Left lung (tissue), 10 donors: ENCODE data around the gene PTTG1IP. TPM values are rescaled to one million over a fixed set of nuclear protein-coding genes. Genes with fewer than 3 reads are reported as not detected.

Source experiments
- ATAC-seq: fragments of 200-7000 bp; cut with Tn5 transposase; one replicate; pipeline ENCODE4 v1.9.1; 2020; ENCODE audit warnings: moderate library complexity
- DNase-seq, 4 donors: peaks; one replicate each; pipeline ENCODE4 v3.0.0-alpha.2; 2013 to 2020
- H3K27ac ChIP-seq, 2 donors: fragments of 200-600 bp; sonication (generic) in 1 of 2; one replicate each; pipeline versions ENCODE4 v1.5.0 to v1.8.0; 2020 to 2021
- H3K27me3 ChIP-seq, 2 donors: fragments of 200-600 bp; sonication (generic) in 1 of 2; one replicate each; pipeline versions ENCODE4 v1.5.0 to v1.8.0; 2020 to 2021
- H3K36me3 ChIP-seq, 2 donors: fragments of 200-600 bp; sonication (generic) in 1 of 2; one replicate each; pipeline versions ENCODE4 v1.5.0 to v1.8.0; 2020 to 2021
- H3K4me1 ChIP-seq, 2 donors: fragments of 200-600 bp; one replicate each; pipeline ENCODE4 v1.8.0; 2021
- H3K4me3 ChIP-seq, 2 donors: fragments of 200-600 bp; sonication (generic) in 1 of 2; one replicate each; pipeline versions ENCODE4 v1.5.0 to v1.8.0; 2020 to 2021; ENCODE audit warnings: mild to moderate bottlenecking in 1 of 2
- H3K9me3 ChIP-seq, 2 donors: fragments of 200-600 bp; sonication (generic) in 1 of 2; one replicate each; pipeline versions ENCODE4 v1.5.0 to v1.8.0; 2020 to 2021
- CTCF ChIP-seq, 2 donors: fragments of 200-600 bp; sonication (generic) in 1 of 2; IDR thresholded peaks; one replicate each; pipeline versions ENCODE4 v1.5.0 to v1.8.0; 2021; ENCODE audit warnings: antibody characterized with exemption in 2 of 2
- intact Hi-C, 2 donors: fragments of 100-400 bp; cut with DNase I; formaldehyde crosslinking; loops; one replicate each; pipeline versions ENCODE4 v1.11.2 to v1.14.2; 2022
- polyA plus RNA-seq, 6 donors: library from polyadenylated mRNA; unstranded; fragments of 120-200 nt; gene quantifications; one replicate each; pipeline ENCODE4 v1.2.1, GENCODE V29; 2013; ENCODE audit not compliant: insufficient read length in 6 of 6
- total RNA-seq, 2 donors: library from RNA; stranded (reverse); fragmentation: NEBNext Ultra II Directional; extraction: Animal tissue kit (Norgen Biotek cat#: 25700); gene quantifications; one replicate each; pipeline ENCODE4 v1.2.1, GENCODE V29; 2021
- donor health status: DM: no; HTN: yes; CAD: no.
- donor health status: DM: no; HTN: no; CAD: no.

PTTG1IP gene
- total and polyA plus RNA-seq, 8 donors, result 195 to 263 (median 217) TPM

- intact Hi-C loops, result no loop called here
- DNase-seq (peak; percentile 39 to 92 (median 68)), ATAC-seq (peak; percentile 82)
- peak in 1 of 2 donors; percentile 19 for TF ChIP-seq CTCF (IDR thresholded peaks at IDR 0.05)
- Histone ChIP-seq H3K4me3 (peak overlapping the region; percentile 10 to 31), H3K27me3 (peaks cover 0 to 13% of the 10 kb centered on the region in 2 donors), H3K4me1 (peaks cover 5 to 37% of the 10 kb centered on the region in 2 donors), H3K36me3 (peaks cover 0 to 30% of the 10 kb centered on the region in 2 donors), H3K27ac (peak overlapping the region in 1 of 2 donors; percentile 62), H3K9me3 (no peaks in the 10 kb centered on the region)
These were observed 27.9 kb downstream of the PTTG1IP start for GRCh38 chr21:44845418-44846223.

DNA sequence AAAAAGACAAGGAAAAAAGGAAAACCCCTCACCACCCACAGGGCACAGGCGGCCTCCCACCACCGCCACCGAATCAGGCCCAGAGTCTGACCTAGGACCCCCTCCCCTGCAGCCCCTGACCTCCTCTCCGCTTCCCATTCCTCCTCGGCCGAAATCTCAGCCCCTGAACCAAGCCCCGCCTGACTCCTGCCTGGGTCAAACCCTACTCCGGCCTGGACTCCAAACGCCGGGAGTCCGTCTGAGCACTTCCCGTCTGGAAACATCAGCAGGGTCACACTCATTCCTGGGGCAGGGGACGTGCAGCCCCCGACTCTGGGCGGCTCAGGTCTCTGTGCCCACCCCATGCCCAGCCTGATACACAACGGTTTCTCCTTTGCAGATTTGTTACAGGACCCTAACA is 29.2 kb downstream of the PTTG1IP start:
- no peak overlapping the region for H3K4me3 ChIP-seq
- peaks cover 0 to 13% of the 10 kb centered on the region in 2 donors for H3K27me3 ChIP-seq
- no peak for ATAC-seq
- intact Hi-C loops, result no loop called here
- H3K27ac ChIP-seq, result no peak overlapping the region
- H3K4me1 ChIP-seq, result peaks cover 5 to 27% of the 10 kb centered on the region in 2 donors
- peaks cover 0 to 16% of the 10 kb centered on the region in 2 donors for H3K36me3 ChIP-seq
- TF ChIP-seq CTCF (IDR thresholded peaks at IDR 0.05), result no peak
- peak in 1 of 4 donors; percentile 22 for DNase-seq
- H3K9me3 ChIP-seq, result no peaks in the 10 kb centered on the region

DNA sequence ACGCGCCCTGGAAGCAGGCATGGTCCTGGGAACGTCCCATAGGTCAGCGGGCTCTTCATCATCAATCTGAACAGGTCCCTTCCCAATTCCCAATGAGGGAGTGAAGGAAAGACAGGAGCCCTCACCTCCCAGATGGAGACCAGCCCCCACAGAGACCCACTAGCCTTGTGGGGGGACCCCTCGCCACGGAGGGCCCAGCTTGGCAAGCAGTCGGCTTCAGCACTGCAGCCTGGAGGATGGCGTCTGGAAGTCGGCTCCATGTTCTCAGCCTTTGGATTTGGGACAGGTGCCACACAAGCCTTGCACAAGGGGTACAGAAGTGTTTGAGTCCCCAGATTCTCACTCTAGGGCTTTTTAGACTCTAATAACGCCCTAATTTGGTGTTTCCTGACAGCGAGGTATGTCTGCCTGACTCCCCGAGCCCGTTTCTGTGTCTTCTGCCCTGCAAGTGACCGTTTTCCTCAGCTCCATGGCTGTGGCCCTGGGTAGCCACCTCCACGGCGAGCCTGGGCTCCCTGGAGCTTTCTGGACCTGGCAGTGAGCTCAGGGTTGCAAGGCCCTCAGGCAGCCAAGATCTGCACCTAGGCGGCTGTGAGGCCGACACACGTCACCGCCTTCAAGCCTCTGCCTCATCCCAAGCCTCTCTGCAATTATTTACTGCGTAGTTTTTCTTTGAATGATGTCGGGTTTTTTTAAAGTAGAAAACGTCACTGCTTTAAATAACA is 30.6 kb downstream of the PTTG1IP start:
- DNase-seq, result peak in 1 of 4 donors; percentile 16
- H3K27ac ChIP-seq, result no peak overlapping the region
- peaks cover 5 to 27% of the 10 kb centered on the region in 2 donors for H3K4me1 ChIP-seq
- no peak overlapping the region for H3K4me3 ChIP-seq
- H3K27me3 ChIP-seq, result peaks cover 0 to 13% of the 10 kb centered on the region in 2 donors
- ATAC-seq, result no peak
- intact Hi-C loops, result no loop called here
- no peaks in the 10 kb centered on the region for H3K9me3 ChIP-seq
- no peak for TF ChIP-seq CTCF (IDR thresholded peaks at IDR 0.05)
- peaks cover 0 to 2% of the 10 kb centered on the region in 2 donors for H3K36me3 ChIP-seq

- no peak overlapping the region for H3K4me3 ChIP-seq
- intact Hi-C loops, result no loop called here
- peaks cover 0 to 13% of the 10 kb centered on the region in 2 donors for H3K27me3 ChIP-seq
- no peak for TF ChIP-seq CTCF (IDR thresholded peaks at IDR 0.05)
- ATAC-seq (no peak), DNase-seq (peak in 1 of 4 donors; percentile 10)
- H3K36me3 ChIP-seq, result no peaks in the 10 kb centered on the region
- no peaks in the 10 kb centered on the region for H3K9me3 ChIP-seq
- peaks cover 5 to 19% of the 10 kb centered on the region in 2 donors for H3K4me1 ChIP-seq
- no peak overlapping the region for H3K27ac ChIP-seq
These were observed 31.4 kb downstream of the PTTG1IP start for GRCh38 chr21:44842087-44842486.

DNA sequence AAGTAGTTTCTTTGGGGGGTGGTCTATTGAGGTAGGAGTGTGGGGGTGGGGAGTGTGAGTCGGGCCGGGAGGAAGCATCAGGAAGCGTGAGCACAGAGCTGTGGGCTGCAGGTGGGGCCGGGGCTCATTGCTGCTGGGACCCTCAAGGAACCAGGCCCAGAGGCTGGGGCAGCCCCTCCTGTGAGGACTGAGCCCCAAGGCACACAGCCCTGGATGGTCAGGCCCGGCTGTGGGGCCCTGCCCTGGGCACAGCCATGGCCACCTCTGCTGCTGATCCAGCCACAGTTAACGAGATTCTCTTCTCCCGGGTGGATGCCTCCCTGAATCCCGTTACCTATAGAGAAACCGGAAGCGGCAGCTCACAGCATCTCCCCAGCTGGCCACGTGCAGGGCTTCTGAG is 32.7 kb downstream of the PTTG1IP start:
- ATAC-seq, result no peak
- intact Hi-C loops, result no loop called here
- TF ChIP-seq CTCF (IDR thresholded peaks at IDR 0.05), result no peak

More for the DNA sequence above, 32.7 kb downstream of the PTTG1IP start:
- Histone ChIP-seq H3K27me3 (peaks cover 0 to 13% of the 10 kb centered on the region in 2 donors), H3K4me3 (no peak overlapping the region), H3K9me3 (no peaks in the 10 kb centered on the region), H3K4me1 (peaks cover 0 to 6% of the 10 kb centered on the region in 2 donors), H3K36me3 (no peaks in the 10 kb centered on the region), H3K27ac (no peak overlapping the region)
- DNase-seq, result peak in 1 of 4 donors; percentile 14
